Endothelial cell of umbilical vein (primary cell): ENCODE data around the gene WDR76. TPM values are rescaled to one million over a fixed set of nuclear protein-coding genes. Genes with fewer than 3 reads are reported as not detected.

ENCODE experiments used
- BruUV-seq: library from RNA; stranded (reverse); fragments of 400-500 nt; replicated peaks from 2 replicates; lab custom pipeline; 2021; lab: Mats Ljungman, UMichigan
- CTCF ChIA-PET: fragments of 300-600, 350-600 bp; sonication (Branson Sonifier 250); formaldehyde crosslinking; loops from one replicate; lab custom pipeline; 2021; ENCODE audit warnings: antibody characterized with exemption, inconsistent platforms; lab: Charles Lee
- POLR2A ChIA-PET: fragments of 300-600, 350-600 bp; sonication (Branson Sonifier 250); formaldehyde crosslinking; loops from one replicate; lab custom pipeline; 2021; ENCODE audit warnings: antibody characterized with exemption, inconsistent platforms; lab: Charles Lee
- DNase-seq: peaks from one replicate; pipeline ENCODE4 v3.0.0-alpha.2; 2011; ENCODE audit warnings: low read depth, low spot score
- FAIRE-seq: peaks from 2 replicates; lab custom pipeline; 2011; peaks lifted over from hg19 to GRCh38; lab: Jason Lieb, UNC
- H2AFZ ChIP-seq: 2 replicates; pipeline ENCODE4 v1.6.0; 2012; ENCODE audit warnings: low read depth, low read length, control low read depth, inconsistent platforms
- H3K27ac ChIP-seq: 2 replicates; pipeline ENCODE4 v1.5.1; 2011; ENCODE audit warnings: low read depth, mild to moderate bottlenecking, control low read depth, low read length, moderate library complexity; ENCODE audit not compliant: insufficient read depth
- H3K27me3 ChIP-seq, 2 experiments: 2 replicates each; pipeline versions ENCODE4 v1.6.0 to v1.6.1; 2011; ENCODE audit warnings: low read length in 2 of 2, mixed read lengths in 1 of 2; ENCODE audit not compliant: control insufficient read depth in 2 of 2, insufficient read depth in 2 of 2
- H3K36me3 ChIP-seq, 2 experiments: 2 replicates in 1 of 2; 3 replicates in 1 of 2; pipeline ENCODE4 v1.5.1; 2011; ENCODE audit warnings: low read length in 2 of 2, mild to moderate bottlenecking in 1 of 2, moderate library complexity in 1 of 2; ENCODE audit not compliant: control insufficient read depth in 2 of 2, insufficient read depth in 2 of 2; ENCODE audit errors: extremely low read depth in 1 of 2
- H3K4me1 ChIP-seq: 3 replicates; pipeline ENCODE4 v1.5.1; 2011; ENCODE audit warnings: mild to moderate bottlenecking, low read length; ENCODE audit not compliant: control insufficient read depth, insufficient read depth; ENCODE audit errors: extremely low read depth
- H3K4me2 ChIP-seq: 2 replicates; pipeline ENCODE4 v1.6.1; 2011; ENCODE audit warnings: low read length, control low read depth, mixed read lengths; ENCODE audit not compliant: insufficient read depth
- H3K4me3 ChIP-seq, 3 experiments: fragments of 200-600 bp in 1 of 3; sonication (generic), shearing (Covaris generic) in 1 of 3; replicated peaks in 1 of 3; 2 replicates each; pipeline ENCODE4 v1.5.1; 2011 to 2016; ENCODE audit warnings: control low read depth in 3 of 3, low read length in 3 of 3, mild to moderate bottlenecking in 2 of 3, inconsistent platforms in 1 of 3, low read depth in 1 of 3, moderate library complexity in 1 of 3; ENCODE audit not compliant: insufficient read depth in 1 of 3
- H3K79me2 ChIP-seq: 2 replicates; pipeline ENCODE4 v1.6.0; 2012; ENCODE audit warnings: low read length, inconsistent platforms; ENCODE audit not compliant: control insufficient read depth, insufficient read depth
- H3K9ac ChIP-seq: replicated peaks from 2 replicates; pipeline ENCODE3; 2011; ENCODE audit warnings: low read length, control low read depth; ENCODE audit not compliant: insufficient read depth; ENCODE audit errors: extremely low read depth
- H3K9me1 ChIP-seq: replicated peaks from 3 replicates; pipeline ENCODE4 v1.6.0; 2011; ENCODE audit warnings: mild to moderate bottlenecking, low read length; ENCODE audit not compliant: control insufficient read depth, insufficient read depth; ENCODE audit errors: extremely low read depth
- H3K9me3 ChIP-seq: replicated peaks from 2 replicates; pipeline ENCODE4 v1.5.1; 2012; ENCODE audit warnings: low read length, inconsistent platforms; ENCODE audit not compliant: control insufficient read depth, insufficient read depth
- H4K20me1 ChIP-seq: replicated peaks from 2 replicates; pipeline ENCODE3; 2011; ENCODE audit warnings: mild to moderate bottlenecking, low read length; ENCODE audit not compliant: control insufficient read depth, insufficient read depth; ENCODE audit errors: extremely low read depth
- EZH2 ChIP-seq: IDR thresholded peaks from 2 replicates; pipeline ENCODE4 v1.6.1; 2012; ENCODE audit warnings: borderline replicate concordance, low read depth, mild to moderate bottlenecking, moderate library complexity, low read length, inconsistent platforms; ENCODE audit not compliant: severe bottlenecking
- JUN ChIP-seq: IDR thresholded peaks from 2 replicates; pipeline ENCODE4 v1.6.1; 2011; ENCODE audit warnings: borderline replicate concordance, low read depth; ENCODE audit not compliant: insufficient read length, insufficient read depth
- POLR2AphosphoS5 ChIP-seq: IDR thresholded peaks from 2 replicates; pipeline ENCODE4 v1.6.1; 2012; ENCODE audit warnings: low read depth, mild to moderate bottlenecking, control low read depth, low read length, moderate library complexity; ENCODE audit not compliant: insufficient read depth
- dilution Hi-C: fragments of 300-500 bp; cut with MboI; formaldehyde crosslinking; loops from one replicate; pipeline ENCODE4 v1.15.0; 2019; ENCODE audit warnings: low sequenced_read_pairs; ENCODE audit not compliant: extremely low pct_ligation_motif_present
- intact Hi-C: fragments of 100-400 bp; cut with micrococcal nuclease; formaldehyde crosslinking; loops from one replicate; pipeline ENCODE4 v1.10.0; 2022
- polyA plus RNA-seq, 4 experiments: library from polyadenylated mRNA; depleted of rRNA in 3 of 4; stranded (reverse) in 3 of 4; unstranded in 1 of 4; fragments of >200 nt; gene quantifications; 2 replicates each; pipeline versions ENCODE4 v1.2.1 to v1.2.3, GENCODE V29; 2011 to 2012; ENCODE audit warnings: missing spikeins in 1 of 4
- total RNA-seq: library from RNA; stranded (reverse); gene quantifications from 2 replicates; pipeline ENCODE4 v1.2.3, GENCODE V29; 2021

WDR76 gene
- total and polyA plus RNA-seq, 2 donors (not counting 3 experiments of a cell fraction or from before 2014, with no cell fraction given): 3.1 to 25.2 TPM

DNA sequence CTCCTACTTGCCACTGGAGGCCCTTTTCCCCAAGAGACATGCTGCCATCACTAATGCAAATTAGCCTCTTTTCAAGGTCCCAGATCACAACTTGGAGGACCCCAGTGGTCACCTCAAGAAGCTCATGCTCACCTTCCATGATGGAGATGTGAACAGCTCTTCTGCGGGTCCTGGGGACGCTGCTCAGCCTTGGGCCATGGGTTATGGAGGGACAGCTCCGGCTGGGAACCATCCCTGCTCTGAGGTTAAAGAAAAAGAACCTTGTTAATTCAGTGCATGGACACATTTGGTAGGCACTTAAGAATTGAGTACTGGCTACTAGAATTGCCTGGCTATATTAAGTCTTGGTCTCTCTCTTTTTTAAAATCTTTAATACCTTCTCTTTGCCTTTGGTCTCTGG lies 56.8 kb downstream of the WDR76 start:
- no peak for TF ChIP-seq EZH2
- H3K9ac ChIP-seq: no peak overlapping the region
- H4K20me1 ChIP-seq: no peaks in the 10 kb centered on the region
- H2AFZ ChIP-seq: no peak overlapping the region
- no peaks in the 10 kb centered on the region for H3K9me1 ChIP-seq
- FAIRE-seq (no peak), DNase-seq (no peak)
- H3K79me2 ChIP-seq: no peaks in the 10 kb centered on the region
- no peaks in the 10 kb centered on the region for H3K4me1 ChIP-seq
- H3K9me3 ChIP-seq: no peaks in the 10 kb centered on the region
- BruUV-seq: no TSS peak
- H3K27me3 ChIP-seq: no peaks in the 10 kb centered on the region
- H3K4me2 ChIP-seq: no peak overlapping the region
- peaks cover 0 to 2% of the 10 kb centered on the region in 2 experiments for H3K36me3 ChIP-seq
- no peak overlapping the region for H3K4me3 ChIP-seq
- CTCF ChIA-PET: interaction anchor here (4.3 kb wide), 1 partner anchor 618 kb away, joined by 23 read pairs; no protein-coding TSS in a partner anchor
- POLR2A ChIA-PET: no interaction called here
- no peak overlapping the region for H3K27ac ChIP-seq
- dilution Hi-C loops (no loop called here), intact Hi-C loops (no loop called here)

DNA sequence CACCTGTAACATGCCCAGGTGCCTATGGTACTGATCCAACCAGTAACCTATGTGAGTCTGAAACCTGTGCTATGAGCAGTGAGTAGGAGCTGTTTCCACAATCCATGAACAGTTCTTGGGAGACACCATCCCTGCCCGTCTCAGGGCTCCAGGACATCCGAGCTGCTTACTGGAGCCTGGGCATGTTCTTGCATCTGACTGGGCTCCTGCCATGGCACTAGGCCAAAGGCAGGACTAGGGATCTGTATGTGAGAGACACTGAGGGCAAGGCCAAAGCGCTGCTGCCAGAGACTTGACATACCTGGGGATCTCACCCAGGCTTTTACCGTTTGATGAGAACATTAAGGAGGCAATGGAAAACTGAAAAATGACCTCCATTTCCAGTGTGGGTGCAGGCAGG lies 59.8 kb downstream of the WDR76 start:
- no TSS peak for BruUV-seq
- H3K27me3 ChIP-seq: no peaks in the 10 kb centered on the region
- no peak overlapping the region for H3K4me3 ChIP-seq
- CTCF ChIA-PET: interaction anchor here (1.1 to 1.9 kb wide), 2 partner anchors 10 to 615 kb away, joined by 3 to 8 read pairs; no protein-coding TSS in a partner anchor
- intact Hi-C loops: no loop called here
- TF ChIP-seq JUN (no peak), POLR2AphosphoS5 (no peak), EZH2 (no peak)
- FAIRE-seq (no peak), DNase-seq (no peak)
- no peaks in the 10 kb centered on the region for H3K4me1 ChIP-seq
- H3K36me3 ChIP-seq: peaks cover 0 to 9% of the 10 kb centered on the region in 2 experiments
- H3K4me2 ChIP-seq: no peak overlapping the region
- no peaks in the 10 kb centered on the region for H3K79me2 ChIP-seq
- no peak overlapping the region for H2AFZ ChIP-seq
- H4K20me1 ChIP-seq: no peaks in the 10 kb centered on the region
- no peaks in the 10 kb centered on the region for H3K9me1 ChIP-seq
- POLR2A ChIA-PET: no interaction called here
- dilution Hi-C loops: no loop called here
- H3K9ac ChIP-seq: no peak overlapping the region
- H3K9me3 ChIP-seq: no peaks in the 10 kb centered on the region
- H3K27ac ChIP-seq: no peak overlapping the region
